ENCODE results near the gene BRCC3. TPM values are rescaled to one million over a fixed set of nuclear protein-coding genes. Genes with fewer than 3 reads are reported as not detected.

BRCC3 gene
- polyA plus RNA-seq, 1 donor from 2014 or later, result 28.1 TPM

DNA sequence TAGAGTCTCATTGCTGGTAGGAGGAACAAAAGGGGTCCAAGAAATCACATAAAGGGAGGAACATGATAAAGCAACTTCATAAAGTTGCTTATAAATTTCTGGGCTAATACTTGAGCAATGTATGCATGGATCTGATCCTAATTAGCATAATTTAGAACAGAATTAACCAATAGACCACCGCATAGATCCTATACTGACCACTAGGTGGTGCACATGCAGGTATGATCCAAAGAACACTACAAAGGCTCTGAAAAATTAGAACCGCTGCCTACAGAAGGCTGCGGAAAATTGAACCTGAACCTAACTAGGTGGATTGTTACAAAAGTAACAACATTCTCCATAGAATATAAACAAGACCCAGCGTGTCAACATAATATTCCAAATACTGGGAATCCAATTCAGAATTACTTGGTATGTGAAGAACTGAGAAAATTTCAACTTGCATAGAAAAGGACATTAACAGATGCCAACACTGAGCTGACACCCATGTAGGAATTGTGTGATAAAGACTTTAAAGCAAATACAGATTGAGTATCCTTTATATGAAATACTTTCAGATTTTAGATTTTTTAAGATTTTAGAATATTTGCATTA, 23.3 kb downstream of the BRCC3 start:
- H3K36me3 ChIP-seq (ENCODE audit: insufficient read depth, low read length), result no peaks in the 10 kb centered on the region
- no peaks in the 10 kb centered on the region for H3K9me2 ChIP-seq (ENCODE audit: insufficient read depth, low read length)
- no peaks in the 10 kb centered on the region for H3K79me2 ChIP-seq (replicated peaks; ENCODE audit: insufficient read depth, low read length)
- H3K27me3 ChIP-seq (ENCODE audit: insufficient read depth, low read depth, low read length), result no peaks in the 10 kb centered on the region
- H3K27ac ChIP-seq (ENCODE audit: low read length), result no peak overlapping the region
- peak; percentile 51 for TF ChIP-seq SMC3 (conservative IDR thresholded peaks at IDR 0.05; ENCODE audit: poor library complexity)
- TF ChIP-seq EP300 (conservative IDR thresholded peaks at IDR 0.05; ENCODE audit: poor library complexity, severe bottlenecking), result no peak
- no peak for TF ChIP-seq POLR2AphosphoS5 (IDR thresholded peaks at IDR 0.05)
- TF ChIP-seq, protein P1, sequence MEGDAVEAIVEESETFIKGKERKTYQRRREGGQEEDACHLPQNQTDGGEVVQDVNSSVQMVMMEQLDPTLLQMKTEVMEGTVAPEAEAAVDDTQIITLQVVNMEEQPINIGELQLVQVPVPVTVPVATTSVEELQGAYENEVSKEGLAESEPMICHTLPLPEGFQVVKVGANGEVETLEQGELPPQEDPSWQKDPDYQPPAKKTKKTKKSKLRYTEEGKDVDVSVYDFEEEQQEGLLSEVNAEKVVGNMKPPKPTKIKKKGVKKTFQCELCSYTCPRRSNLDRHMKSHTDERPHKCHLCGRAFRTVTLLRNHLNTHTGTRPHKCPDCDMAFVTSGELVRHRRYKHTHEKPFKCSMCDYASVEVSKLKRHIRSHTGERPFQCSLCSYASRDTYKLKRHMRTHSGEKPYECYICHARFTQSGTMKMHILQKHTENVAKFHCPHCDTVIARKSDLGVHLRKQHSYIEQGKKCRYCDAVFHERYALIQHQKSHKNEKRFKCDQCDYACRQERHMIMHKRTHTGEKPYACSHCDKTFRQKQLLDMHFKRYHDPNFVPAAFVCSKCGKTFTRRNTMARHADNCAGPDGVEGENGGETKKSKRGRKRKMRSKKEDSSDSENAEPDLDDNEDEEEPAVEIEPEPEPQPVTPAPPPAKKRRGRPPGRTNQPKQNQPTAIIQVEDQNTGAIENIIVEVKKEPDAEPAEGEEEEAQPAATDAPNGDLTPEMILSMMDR (IDR thresholded peaks at IDR 0.05; ENCODE audit: poor library complexity, severe bottlenecking), result peak; percentile 63
- TF ChIP-seq RAD21 (conservative IDR thresholded peaks at IDR 0.05), result peak; percentile 50
- H4K20me1 ChIP-seq (ENCODE audit: insufficient read depth), result no peaks in the 10 kb centered on the region
- no peak overlapping the region for H3K4me3 ChIP-seq (ENCODE audit: low read length)
- H2AFZ ChIP-seq (ENCODE audit: low read depth, low read length), result no peak overlapping the region
- H3K9ac ChIP-seq (ENCODE audit: low read length), result no peak overlapping the region
- no peak overlapping the region for H3K4me2 ChIP-seq (ENCODE audit: low read length)
- no peaks in the 10 kb centered on the region for H3F3A ChIP-seq (ENCODE audit: insufficient read depth, low read length, poor library complexity, severe bottlenecking)
- no peaks in the 10 kb centered on the region for H3K9me3 ChIP-seq (ENCODE audit: low read length)

DNA sequence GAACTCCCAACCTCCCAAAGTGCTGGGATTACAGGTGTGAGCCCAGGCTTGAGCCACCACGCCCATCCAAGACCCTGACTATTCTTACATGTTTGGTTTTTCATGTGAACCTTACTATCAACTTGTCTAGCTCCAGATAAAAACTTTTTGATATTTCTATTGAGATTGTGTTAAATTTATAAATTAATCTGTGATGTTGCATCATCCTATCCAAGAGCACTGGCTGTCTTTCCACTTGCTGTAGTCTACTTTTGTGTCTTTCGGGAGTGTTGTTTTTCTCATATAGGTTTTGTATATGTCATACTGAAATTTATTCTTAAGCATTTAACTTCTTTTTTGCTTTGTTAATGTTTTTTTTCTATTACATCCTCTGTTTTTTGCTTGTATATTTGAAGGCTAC, 34.6 kb downstream of the BRCC3 start:
- no peak for TF ChIP-seq EP300 (conservative IDR thresholded peaks at IDR 0.05; ENCODE audit: poor library complexity, severe bottlenecking)
- TF ChIP-seq RAD21 (conservative IDR thresholded peaks at IDR 0.05), result no peak
- TF ChIP-seq MXI1 (conservative IDR thresholded peaks at IDR 0.05; ENCODE audit: poor library complexity, severe bottlenecking), result no peak
- TF ChIP-seq, protein P2, sequence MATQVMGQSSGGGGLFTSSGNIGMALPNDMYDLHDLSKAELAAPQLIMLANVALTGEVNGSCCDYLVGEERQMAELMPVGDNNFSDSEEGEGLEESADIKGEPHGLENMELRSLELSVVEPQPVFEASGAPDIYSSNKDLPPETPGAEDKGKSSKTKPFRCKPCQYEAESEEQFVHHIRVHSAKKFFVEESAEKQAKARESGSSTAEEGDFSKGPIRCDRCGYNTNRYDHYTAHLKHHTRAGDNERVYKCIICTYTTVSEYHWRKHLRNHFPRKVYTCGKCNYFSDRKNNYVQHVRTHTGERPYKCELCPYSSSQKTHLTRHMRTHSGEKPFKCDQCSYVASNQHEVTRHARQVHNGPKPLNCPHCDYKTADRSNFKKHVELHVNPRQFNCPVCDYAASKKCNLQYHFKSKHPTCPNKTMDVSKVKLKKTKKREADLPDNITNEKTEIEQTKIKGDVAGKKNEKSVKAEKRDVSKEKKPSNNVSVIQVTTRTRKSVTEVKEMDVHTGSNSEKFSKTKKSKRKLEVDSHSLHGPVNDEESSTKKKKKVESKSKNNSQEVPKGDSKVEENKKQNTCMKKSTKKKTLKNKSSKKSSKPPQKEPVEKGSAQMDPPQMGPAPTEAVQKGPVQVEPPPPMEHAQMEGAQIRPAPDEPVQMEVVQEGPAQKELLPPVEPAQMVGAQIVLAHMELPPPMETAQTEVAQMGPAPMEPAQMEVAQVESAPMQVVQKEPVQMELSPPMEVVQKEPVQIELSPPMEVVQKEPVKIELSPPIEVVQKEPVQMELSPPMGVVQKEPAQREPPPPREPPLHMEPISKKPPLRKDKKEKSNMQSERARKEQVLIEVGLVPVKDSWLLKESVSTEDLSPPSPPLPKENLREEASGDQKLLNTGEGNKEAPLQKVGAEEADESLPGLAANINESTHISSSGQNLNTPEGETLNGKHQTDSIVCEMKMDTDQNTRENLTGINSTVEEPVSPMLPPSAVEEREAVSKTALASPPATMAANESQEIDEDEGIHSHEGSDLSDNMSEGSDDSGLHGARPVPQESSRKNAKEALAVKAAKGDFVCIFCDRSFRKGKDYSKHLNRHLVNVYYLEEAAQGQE (IDR thresholded peaks at IDR 0.05; ENCODE audit: borderline replicate concordance), result no peak
- no peak for TF ChIP-seq EZH2 (IDR thresholded peaks at IDR 0.05; ENCODE audit: borderline replicate concordance, insufficient read depth, low read length, poor library complexity, severe bottlenecking)
- no peak for TF ChIP-seq POLR2AphosphoS5 (IDR thresholded peaks at IDR 0.05)
- TF ChIP-seq SMC3 (conservative IDR thresholded peaks at IDR 0.05; ENCODE audit: poor library complexity), result no peak
- no peak for TF ChIP-seq TAF1 (IDR thresholded peaks at IDR 0.05; ENCODE audit: low read depth)
- TF ChIP-seq, protein P1 (IDR thresholded peaks at IDR 0.05; ENCODE audit: poor library complexity, severe bottlenecking), result no peak
- Histone ChIP-seq H3K4me2 (ENCODE audit: low read length) (no peak overlapping the region), H3K27me3 (ENCODE audit: insufficient read depth, low read depth, low read length) (no peaks in the 10 kb centered on the region), H3K9me3 (ENCODE audit: low read length) (no peaks in the 10 kb centered on the region), H3K27ac (ENCODE audit: low read length) (no peak overlapping the region), H3K4me3 (ENCODE audit: low read length) (no peak overlapping the region), H4K20me1 (ENCODE audit: insufficient read depth) (no peaks in the 10 kb centered on the region), H3K79me2 (replicated peaks; ENCODE audit: insufficient read depth, low read length) (no peaks in the 10 kb centered on the region), H3F3A (ENCODE audit: insufficient read depth, low read length, poor library complexity, severe bottlenecking) (no peaks in the 10 kb centered on the region), H2AFZ (ENCODE audit: low read depth, low read length) (no peak overlapping the region), H3K9ac (ENCODE audit: low read length) (no peak overlapping the region), H3K36me3 (ENCODE audit: insufficient read depth, low read length) (no peaks in the 10 kb centered on the region), H3K9me2 (ENCODE audit: insufficient read depth, low read length) (no peaks in the 10 kb centered on the region)
